GF-D8 (cell line): ENCODE data around the gene IP6K2.
A peak's percentile ranks its signal among the peaks of the same experiment; 100 is the strongest.

Experiments used
- DNase-seq: peaks from one replicate; lab custom pipeline; 2025; lab: John Stamatoyannopoulos, UW

The IP6K2 gene

GRCh38 chr3:48688032-48688736, 28.8 kb downstream of the IP6K2 start:
- DNase-seq = no peak

DNA sequence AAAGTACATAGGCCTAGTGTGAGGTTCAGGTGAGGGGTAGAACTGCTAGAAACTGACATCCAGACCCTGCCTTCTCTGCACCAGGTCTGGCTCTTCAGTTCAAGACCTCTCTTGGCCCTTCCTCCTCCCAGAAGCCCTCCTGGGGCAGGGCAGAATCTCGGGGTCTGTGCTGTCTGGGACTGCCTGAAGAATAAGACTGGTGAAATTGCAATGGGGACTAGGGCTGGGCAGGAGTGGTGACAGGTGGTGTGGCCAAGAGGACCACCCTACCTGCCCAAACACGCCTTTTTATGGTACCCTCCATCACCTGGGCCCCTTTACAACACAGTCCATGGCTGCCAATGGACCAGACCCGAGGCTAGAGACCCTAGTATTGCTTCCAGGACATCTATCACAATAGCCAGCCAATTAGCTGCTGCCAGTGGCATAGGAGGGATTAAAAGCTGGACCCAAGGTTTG, 29.8 kb downstream of the IP6K2 start:
- no peak for DNase-seq

GRCh38 chr3:48686538-48687219, 30.3 kb downstream of the IP6K2 start:
- no peak for DNase-seq

- peak; percentile 26 for DNase-seq
These were observed 31.2 kb downstream of the IP6K2 start, which contains the start of gene NCKIPSD for GRCh38 chr3:48685603-48686511. NCKIPSD (minus strand) TSS chr3:48685915; CDS start chr3:48685807, 108 bp downstream.

- DNase-seq = no peak
These were observed 31.8 kb downstream of the IP6K2 start for GRCh38 chr3:48685293-48685602.

DNA sequence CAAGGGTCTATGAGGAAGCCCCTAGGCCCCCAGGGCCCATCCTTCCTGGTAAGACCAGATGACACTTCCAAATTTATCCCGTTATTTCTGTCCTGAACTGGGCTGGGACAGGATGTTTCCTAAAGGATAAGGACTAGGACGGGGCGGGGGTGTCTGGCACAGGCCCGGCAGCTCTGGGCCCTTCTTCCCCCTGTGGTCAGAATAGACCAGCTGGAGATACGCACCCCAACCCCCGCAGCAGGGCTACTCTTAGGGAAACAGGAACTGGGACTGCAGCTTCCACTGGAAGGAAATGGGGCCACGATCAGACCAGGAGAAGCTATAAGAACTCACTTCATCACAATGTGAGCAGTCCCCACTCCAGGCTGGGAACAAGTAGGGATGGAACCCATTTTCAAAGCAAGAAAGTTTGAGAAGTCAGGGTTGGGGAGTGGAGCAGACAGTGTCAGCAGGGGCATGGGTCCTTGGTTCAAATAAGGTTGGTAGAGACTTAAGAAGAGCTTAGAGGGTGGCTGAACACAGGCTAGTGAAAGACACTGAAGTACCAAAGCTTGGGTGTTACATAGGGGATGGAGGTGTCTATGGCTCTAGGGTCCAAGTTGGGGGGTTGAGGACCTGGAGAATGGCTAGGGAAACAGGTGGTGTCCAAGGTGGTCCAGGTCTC, 32.4 kb downstream of the IP6K2 start:
- no peak for DNase-seq

DNA sequence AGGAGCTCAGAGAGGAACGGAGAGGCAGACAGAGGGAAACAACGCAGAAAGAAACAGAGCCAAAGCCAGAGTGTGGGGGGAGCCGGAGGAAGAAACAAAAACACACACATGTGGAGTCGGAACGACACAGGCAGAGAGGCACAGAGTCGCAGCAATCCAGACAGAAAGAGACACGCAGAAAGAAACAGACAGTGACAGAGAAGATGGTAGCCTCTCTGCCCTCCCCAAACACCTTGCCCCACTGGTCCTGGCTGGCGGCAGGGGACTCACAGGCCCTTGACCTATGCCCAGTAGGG, 33.0 kb downstream of the IP6K2 start:
- no peak for DNase-seq

DNA sequence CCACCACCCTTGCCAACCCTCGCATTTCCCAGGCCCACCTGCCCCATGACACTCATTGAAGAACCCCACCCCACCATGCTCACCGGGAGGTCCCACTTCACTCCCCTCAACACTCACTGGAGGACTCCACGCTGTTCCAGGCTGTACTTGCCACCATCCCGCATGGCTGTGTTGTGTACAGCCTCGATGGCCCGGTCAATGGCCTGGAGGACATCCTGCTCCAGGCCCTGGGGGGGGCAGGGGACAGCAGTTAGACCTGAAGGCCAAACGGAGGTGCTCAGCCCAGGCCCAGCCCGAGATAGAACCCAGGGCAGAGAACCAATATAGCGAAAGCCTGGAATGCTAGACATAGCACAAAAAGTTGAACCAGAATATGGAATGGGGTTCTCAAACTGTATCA, 34.2 kb downstream of the IP6K2 start:
- DNase-seq = no peak

DNA sequence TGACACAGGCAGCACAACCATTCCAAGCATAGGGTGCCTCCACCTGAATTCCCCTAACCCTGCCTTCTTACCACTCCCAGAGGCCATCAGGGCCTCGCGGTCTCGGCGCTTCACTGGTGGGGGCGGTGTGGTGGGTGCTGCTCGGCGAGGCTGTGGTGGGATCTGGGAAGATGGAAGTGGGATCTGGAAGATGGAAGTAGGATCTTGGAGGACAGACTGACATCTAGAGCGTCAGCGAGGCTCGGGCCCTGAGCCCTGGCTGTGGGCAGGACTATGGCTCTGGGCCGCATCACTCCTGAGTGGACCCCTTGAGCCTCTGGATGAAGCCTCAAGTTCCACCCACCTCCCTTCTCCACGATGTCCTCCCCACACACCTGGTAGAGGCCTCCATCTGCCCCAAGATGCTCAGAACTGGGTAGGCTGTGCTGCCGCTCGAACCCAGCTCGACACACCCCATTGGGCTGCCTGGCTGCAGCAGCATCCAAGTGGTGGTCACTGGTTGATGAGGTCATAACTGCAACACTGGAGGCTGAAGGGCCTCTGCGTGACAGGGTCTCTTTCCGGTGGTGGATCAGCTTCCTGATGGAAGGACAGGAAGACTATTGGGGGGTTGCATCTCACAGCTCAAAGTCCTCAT, 34.9 kb downstream of the IP6K2 start:
- no peak for DNase-seq

DNA sequence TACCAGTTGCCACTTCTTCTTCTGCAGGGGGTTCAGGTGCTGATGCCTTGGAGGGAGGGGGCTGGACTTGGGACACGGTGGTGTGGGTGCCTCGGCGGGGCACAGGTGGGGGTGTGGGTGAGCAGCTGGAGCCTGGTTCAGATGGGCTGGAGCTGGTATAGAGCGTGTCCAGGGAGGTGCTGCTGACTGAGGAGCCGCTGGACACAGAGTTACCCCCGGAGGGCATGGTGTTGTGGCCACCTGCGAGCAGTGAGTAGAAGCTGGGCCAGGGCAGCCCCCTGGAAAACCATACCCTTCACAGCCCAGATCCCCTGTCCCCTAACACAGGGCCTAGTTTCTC, 35.5 kb downstream of the IP6K2 start:
- no peak for DNase-seq

DNA sequence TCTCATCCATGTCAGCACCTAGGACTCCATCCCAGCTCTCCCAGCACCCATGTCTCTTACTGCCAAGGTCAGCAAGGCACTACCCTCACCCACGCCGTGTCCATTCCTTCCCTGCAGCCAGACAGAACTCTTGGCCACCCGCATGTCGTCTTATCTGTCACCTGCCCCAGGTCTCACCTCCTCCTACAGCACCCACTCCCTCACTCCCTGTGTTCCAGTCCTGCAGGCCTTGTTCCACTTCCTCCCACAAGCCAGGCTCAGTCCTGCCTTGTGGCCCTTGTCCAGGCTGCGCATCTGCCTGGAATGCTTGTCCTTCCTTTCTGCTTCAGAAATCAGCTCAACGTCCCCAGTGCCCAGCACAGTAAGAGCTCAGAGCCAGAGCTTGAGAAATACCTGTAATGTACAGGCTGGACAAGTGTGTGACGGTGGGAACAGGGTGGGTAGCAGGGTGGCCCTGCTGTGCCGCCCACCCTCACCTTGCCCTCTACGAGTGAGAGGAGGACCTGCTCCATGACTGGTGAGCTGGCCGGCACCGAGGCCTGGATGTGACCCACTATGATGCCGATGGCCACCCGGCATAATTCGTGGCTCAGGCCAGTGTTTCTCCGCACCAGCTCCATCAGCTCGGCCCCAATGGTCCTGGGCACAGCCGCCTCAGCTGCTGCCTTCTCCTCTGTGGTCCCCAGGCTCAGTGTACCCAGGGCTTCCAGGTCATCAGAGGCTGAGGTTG, 36.0 kb downstream of the IP6K2 start:
- no peak for DNase-seq

DNA sequence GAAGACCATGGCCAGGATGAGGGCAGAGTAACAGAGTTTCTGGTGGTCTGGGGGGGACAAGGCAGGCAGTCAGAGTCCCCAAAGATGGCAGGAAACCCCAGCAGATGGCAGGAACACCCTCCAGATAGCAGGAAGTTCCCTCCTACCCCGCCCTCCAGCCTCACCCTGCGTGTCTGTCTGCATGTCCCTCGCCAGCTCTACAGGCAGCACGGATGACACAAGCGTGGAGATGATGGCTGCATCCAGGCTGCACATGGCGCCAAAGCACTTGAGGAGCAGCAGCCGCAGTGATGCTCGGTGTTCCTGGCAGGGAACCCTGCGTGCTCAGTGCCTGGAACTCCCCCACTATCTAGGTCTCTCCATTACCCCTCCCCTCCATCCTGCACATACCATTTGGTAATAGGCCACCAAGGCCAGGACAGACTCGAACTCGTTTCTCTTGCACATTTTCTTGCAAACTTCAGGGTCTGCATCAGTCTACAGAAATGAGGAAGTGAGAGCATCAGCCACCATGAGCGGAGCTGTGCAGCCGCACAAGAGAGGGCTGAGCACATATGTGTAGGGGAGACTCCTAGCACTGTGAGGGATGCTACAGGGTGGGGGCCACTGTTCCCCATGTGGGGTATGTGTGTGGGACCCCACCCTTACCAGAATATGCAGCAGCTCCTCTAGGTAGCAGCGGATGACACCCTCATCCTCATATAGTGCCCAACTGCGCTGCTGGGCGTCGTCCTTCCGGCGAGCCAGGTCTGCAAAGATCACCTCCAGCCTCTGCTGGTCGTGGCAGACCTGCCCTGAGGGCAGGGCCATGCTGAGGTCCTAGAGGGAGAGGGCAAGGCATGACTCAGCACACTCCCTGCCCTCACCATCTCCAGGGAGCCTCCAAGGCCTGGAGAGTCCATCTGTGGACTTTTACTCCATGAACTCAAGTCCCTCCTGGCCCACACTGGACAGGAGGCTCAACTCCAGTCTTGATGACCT, 37.3 kb downstream of the IP6K2 start:
- no peak for DNase-seq

DNA sequence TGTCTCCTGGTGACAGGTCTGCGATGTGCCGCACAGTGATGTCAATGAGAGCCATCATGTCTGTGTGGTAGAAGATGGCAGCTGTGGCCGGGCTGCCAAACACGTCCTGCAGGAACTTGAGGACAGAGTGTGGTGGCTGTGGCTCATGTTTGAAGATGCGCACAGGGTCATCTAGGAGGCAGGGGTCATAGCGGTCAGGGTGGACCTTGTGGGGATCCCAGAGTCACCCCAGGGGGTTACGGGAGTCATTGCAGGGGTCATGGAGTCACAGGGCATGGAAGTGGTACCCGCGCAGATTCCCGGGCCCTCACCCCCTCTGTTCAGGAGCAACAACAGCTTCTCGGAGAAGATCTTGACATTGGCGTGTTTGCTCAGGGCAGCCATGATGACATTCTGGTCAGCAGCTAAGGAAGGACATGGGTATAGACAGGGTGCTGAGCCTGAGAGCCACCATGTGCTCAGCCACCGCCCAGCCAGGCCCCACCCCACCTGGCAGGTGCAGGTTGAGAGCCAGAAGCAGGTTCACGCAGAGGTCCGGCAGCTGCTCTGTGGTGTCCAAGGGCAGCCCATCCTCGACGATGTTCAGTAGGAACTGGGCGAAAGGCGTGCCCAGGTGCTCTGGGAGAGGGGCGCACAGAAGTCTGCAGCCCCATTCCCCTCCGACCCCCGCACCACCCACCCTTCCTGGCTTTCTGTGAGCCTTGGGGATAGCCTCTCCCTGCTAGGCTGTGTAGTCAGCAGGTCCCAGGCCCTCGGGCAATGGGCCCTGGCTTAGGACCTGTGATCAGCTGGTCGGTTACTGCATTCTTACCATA, 38.2 kb downstream of the IP6K2 start:
- DNase-seq = no peak

DNA sequence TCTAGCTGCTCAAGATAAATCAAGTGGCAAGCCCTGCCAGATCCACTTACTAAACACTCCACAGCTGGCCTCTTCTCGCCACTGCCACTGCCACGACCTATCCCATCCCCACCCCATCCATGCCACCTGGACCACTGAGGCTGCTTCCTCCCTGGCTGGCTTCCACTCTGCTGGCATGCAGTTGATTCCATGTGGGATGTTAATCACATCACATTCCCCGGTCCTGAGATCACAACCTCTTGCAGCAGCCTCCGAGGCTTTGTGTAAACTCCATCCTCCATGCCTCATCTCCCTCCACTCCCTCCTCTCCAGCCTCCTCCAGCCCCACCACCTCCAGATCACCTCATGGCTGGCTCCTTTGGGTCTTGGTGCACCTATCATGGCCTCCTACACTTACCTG, 39.0 kb downstream of the IP6K2 start:
- no peak for DNase-seq

- no peak for DNase-seq
These were observed 42.5 kb downstream of the IP6K2 start for GRCh38 chr3:48674505-48674904.

GRCh38 chr3:48672522-48672921, 44.5 kb downstream of the IP6K2 start:
- no peak for DNase-seq

DNA sequence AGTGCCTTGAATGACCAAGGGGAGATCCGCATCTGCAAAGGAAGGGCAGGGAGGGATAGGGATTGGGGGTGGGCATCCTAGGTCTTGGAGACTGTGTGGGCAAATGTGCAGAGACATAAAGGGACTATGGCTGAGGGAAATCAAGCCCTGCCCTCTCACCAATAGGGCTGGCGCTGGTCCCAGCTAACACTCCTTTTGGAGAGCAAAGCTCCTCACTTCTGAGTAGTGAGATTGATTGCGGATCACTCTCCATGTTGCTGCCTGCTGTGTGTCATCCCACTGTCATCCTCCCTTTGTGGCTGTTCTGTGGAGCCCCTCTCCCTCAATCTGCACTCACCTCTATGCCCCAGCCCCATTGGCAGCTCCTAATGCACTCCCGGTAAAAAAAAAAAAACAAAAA, 52.1 kb downstream of the IP6K2 start:
- no peak for DNase-seq

GRCh38 chr3:48664313-48664644, 52.7 kb downstream of the IP6K2 start:
- no peak for DNase-seq
